Stimulated activated CD4-positive, alpha-beta T cell treated with anti-CD3 and anti-CD28 coated beads, Interleukin-2, amount 100 ng/mL, for 48 hours (primary cell): ENCODE measurements around the gene VSIG8.

Source experiments
- DNase-seq, 2 donors: peaks; one replicate each; pipeline ENCODE4 v3.0.0-alpha.2; 2020

VSIG8 gene

GRCh38 chr1:159882527-159882862, 20.0 kb upstream of the VSIG8 start:
- no peak for DNase-seq

- DNase-seq = no peak
Measured at GRCh38 chr1:159881622-159882526, 19.4 kb upstream of the VSIG8 start.

DNA sequence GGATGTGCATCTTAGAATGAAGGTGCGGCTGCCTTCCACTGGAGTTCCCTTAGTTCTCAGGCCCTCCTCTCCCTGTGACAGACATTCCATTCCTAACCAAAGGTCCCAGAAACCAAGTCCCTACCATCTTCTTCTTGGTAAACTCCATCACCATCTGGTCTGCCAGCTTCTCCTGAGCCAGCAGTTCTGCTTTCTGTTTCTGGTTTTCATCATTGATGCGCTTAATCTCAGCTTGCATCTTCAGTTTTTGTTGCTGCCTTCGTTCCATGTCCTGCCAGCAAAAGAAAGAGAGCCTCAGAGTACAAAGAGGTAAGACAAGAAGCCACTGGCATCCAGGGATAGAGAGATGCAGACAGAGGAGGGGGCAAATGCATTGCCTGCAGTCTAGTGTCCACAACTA, 18.0 kb upstream of the VSIG8 start:
- DNase-seq = no peak

DNA sequence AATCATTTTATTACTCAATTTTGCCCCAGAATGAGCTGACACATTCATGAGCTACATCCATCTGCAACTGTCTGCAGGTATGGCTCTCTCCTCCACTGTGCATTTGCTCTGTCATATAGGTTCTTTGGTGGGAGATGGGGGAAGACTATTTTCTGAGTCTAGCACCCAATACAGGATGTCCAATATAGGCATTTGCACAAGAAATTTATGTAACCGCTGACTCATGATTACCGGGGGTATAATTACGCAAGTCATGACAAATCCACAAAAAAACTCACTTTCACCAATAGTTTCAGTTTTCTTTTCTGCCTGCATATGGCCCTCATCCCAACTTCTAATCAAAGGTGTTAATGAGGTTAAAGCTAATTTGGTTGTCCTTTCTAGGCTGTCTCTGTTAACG, 17.5 kb upstream of the VSIG8 start:
- DNase-seq = no peak

DNA sequence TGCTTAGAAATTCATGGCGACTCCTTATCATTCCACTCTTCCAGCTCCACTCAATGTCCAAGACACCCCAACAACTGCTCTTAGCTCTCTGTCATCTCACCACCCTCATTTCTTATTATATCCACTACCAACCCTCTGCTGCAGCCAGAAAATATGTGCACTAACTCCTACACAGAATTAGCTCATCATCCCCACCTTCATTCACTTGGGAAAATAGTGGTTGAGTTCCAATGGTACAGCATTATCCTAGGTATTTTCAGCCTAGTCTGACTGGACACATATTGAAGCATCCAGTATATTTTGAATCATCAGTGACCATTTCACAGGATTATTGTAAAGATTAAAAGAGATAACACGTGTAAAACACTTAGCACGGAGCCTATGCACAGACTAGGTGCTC, 16.7 kb upstream of the VSIG8 start:
- no peak for DNase-seq

GRCh38 chr1:159877695-159878444, 15.4 kb upstream of the VSIG8 start:
- no peak for DNase-seq

DNA sequence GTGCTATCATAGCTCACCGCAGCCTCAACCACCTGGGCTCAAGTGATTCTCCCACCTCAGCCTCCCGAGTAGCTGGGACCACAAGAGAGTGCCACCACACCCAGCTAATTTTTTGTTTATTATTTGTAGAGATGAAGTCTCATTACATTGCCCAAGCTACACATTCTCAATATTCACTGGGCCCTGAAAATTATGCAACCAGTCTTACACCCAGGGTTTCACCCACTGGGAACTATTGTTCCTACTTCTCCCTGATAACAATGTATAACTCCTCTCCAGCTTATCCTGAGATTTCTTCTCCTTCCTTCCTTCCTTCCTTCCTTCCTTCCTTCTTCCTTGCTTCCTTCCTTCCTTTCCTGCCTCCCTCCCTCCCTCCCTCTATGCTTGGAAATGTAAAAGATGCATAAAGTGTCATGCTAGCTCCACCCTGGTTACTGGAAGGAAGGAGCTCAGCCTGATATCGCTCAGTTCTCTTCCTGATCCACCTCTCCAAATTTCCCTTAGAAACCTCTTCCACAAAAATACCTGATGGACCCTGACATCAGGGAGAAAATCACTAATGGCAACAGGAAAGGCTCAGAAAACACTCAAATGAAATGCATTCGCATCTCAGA, 11.2 kb upstream of the VSIG8 start:
- no peak for DNase-seq

GRCh38 chr1:159872891-159873290, 10.4 kb upstream of the VSIG8 start:
- no peak for DNase-seq

DNA sequence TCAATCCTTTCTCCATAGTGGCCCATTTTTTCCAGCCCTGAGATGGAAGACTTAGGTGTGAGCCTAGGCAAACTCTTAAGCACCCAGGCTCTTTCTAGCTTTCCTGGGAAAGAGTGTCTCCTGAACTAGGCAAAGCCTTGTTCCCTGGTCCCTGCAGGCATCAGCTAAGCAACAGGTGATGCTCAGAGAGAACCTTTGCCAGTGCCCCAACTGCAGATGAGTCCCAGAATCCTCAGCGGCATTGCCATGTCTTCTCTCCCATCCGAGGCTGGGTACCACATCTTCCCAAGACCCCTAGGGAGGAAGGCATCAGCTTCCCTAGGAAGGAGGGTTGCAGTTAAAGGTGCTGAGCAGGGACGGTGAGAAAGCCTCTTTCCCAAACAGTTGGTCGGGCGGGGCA, 8.2 kb upstream of the VSIG8 start:
- no peak for DNase-seq

GRCh38 chr1:159869607-159870006, 7.2 kb upstream of the VSIG8 start:
- no peak for DNase-seq

DNA sequence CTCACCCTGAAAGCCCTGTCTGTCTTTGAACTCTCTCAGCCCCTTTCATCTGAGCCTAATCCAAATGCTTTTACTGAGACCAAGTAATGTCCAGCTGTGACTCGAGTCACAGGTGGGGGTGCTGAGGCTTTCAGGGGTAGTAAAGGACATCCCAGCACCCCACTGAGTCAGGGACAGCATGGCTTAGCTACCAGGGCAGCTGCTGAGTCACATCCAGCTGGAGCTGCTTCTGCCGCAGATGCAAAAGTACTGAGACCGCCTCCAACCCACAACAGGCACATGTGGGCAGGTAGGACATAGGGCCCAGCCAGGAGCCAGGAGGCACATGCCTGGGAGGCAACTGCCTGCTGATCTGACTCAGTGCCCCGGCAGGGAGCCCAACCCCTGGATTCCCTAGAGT, 6.7 kb upstream of the VSIG8 start:
- DNase-seq = peak in 1 of 2 donors; percentile 11

DNA sequence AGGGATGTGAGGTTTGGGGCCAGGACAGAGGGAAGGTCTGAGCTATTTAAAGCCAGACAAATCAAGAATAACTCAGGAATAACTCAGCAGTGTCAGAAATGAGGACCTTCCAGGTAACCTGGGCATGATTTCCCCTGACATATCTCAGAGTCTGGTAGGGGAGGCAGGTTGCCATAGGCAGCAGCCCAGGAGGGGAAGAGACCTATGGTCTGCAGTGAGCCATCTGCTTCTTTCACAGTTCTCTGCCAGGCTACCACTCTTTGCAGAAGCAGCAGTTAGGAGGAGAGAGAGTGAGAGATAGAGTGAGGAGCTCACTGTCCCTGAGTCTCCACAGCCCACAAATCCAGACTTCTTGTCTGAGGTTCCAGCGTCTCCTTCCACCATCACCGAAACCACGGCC, 6.3 kb upstream of the VSIG8 start:
- DNase-seq = no peak

- DNase-seq = no peak
Measured at GRCh38 chr1:159867664-159868026, 5.2 kb upstream of the VSIG8 start.

- no peak for DNase-seq
Measured at GRCh38 chr1:159866905-159867663, 4.6 kb upstream of the VSIG8 start.

DNA sequence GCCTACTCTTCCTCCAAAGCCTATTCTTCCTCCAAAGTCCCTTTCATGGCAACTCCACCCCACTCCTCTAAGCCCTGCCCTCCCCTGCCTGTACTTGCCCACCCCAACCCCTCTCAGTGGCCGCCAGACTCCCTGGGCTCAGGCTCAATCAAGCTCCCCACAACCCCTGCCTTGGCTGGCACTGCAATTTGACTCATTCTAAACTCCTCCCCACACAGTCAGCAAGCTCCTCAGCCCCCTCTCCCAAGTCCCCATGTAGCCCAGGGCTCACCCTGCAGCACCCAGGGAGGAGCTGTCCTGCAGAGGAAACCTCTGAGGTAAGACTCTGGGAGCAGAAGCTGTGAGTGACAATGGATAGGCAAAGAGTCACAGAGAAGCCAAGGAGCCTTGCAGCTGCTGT, 3.6 kb upstream of the VSIG8 start:
- DNase-seq = no peak

DNA sequence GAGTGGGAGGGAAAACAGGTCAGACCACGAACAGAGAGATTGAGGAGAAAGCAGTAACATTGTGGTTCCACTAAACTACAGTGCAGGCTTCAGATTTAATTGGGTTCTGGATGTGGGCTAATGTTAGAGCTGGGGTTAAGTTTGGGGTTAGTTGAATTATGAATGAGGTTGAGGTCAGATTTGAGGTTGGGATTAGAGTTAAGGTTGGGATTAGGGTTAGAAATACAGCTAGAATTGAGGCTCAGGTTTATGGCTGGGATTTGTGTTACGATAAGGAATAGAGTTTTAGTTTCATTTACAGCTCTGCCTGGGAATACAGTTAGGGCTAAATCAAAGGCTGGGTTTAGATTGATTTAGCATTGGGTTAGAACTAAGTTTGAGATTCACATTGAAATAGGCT, 1.8 kb upstream of the VSIG8 start:
- DNase-seq = no peak

DNA sequence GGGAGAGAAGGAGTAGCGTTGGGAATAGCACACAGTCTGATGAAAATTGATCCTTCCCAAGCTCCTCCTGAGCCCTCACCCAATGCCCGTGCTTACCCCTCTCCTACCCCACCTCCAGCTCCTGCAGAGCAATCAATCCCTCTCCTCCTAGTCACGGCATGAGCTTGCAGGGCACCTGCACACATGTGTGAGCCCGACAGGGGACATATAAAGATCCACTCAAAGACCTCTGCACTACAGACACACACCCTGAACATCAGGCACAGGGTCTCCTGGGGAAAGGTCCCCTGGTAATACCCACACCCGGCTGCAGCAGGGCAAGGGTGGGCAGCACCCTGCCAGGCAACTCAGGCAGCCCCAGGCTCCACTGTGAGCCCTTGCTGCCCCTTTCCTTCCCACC, 426 bp downstream of the VSIG8 start:
- no peak for DNase-seq

DNA sequence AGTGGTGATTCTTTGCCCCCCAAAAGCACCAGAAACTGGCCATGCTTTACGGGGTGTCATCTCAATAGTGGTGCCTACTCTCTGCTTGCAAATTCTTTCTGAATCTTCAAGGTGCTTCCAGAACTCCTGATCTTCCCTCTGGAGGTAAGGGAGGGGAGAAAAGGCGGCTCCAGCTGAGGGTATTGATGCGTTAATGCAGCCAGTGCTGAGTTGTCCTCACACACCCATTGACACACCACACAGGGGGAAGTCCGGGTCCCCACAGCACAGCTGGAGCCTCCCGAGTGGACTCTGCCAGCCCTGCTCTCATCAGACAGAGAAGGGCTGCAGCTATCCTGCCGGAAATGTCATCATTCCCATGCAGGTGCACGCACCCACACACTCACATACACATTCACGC, 1.2 kb downstream of the VSIG8 start:
- DNase-seq = no peak

- no peak for DNase-seq
Measured at GRCh38 chr1:159860456-159860855, 2.0 kb downstream of the VSIG8 start.

DNA sequence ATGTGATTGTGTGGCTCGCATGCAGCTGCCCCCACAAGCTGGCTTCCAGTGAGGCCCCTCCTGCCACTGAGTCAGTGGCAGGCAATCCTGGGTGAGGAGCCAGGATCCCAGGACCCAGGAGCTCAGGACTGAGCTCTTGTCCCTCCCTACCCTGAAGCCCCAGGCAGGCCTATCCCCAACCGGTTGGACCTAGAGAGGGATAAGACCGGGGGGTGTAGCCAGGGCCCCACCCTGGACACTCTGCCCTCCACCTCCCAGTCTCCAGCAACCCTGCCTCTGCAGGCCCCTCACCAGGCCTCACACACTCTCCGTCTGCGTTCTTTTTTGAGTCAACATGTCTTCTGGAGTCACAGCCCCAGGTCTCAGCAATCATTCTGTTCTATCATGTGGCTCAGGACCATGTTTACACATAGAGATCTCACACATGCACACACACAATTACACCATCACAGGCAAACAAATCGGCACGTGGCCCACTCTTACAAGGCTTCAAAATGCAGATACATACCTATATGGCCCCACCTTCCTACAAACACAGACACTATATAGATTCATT, 2.6 kb downstream of the VSIG8 start:
- no peak for DNase-seq

DNA sequence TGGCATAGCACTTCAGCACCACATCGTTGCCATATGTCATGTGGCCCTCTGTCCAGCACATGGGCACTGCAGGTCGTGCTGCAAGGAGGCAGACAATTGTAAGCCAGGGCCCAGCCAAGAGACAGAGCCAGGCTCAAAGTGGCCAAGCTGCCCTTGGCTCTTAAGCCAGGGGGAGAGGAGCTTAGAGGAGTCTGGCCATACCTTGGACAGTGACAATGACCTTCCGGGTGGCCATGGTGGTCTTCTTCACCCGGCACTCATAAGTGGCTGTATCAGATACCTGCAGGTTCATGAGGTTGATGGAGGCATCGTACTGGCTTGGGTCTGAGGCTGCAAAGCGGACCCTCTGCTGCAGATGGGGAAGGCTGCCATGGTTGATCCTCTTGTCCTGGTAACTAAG, 4.6 kb downstream of the VSIG8 start:
- DNase-seq = no peak

GRCh38 chr1:159856576-159856975, 5.9 kb downstream of the VSIG8 start:
- DNase-seq = no peak

GRCh38 chr1:159855709-159856108, 6.7 kb downstream of the VSIG8 start:
- no peak for DNase-seq
